Measurements from ENCODE around the gene STAT3. TPM values are rescaled to one million over a fixed set of nuclear protein-coding genes. Genes with fewer than 3 reads are reported as not detected.

The STAT3 gene
- total and polyA plus RNA-seq, 2 of the 13 experiments (the other 11 are each of a cell fraction or from before 2014, with no cell fraction given): 61.8 to 62.4 TPM

GRCh38 chr17:42428141-42428944 is 40.1 kb upstream of the STAT3 start (continued):
- no peak for TF ChIP-seq KIAA2018 (CRISPR knock-in tag; IDR thresholded peaks at IDR 0.05; ENCODE audit: borderline replicate concordance)
- TF ChIP-seq ZNF550 (CRISPR knock-in tag; IDR thresholded peaks at IDR 0.05; ENCODE audit: borderline replicate concordance): no peak
- no peak; the same call in 1 of the 2 replicates for TF ChIP-seq ZNF879 (CRISPR knock-in tag; IDR thresholded peaks at IDR 0.05)
- peak; percentile 55 for TF ChIP-seq ZBTB21 (CRISPR knock-in tag; IDR thresholded peaks at IDR 0.05)
- TF ChIP-seq ZNF232 (CRISPR knock-in tag; IDR thresholded peaks at IDR 0.05; ENCODE audit: borderline replicate concordance): no peak
- 0 out of 2 replicates have a peak, but pooled peaks have one; percentile 38 for TF ChIP-seq TBX2 (CRISPR knock-in tag; IDR thresholded peaks at IDR 0.05; ENCODE audit: borderline replicate concordance)
- peak; percentile 28; the same call in 1 of the 2 replicates for TF ChIP-seq FOXK2 (IDR thresholded peaks at IDR 0.05)
- TF ChIP-seq ZNF160 (CRISPR knock-in tag; IDR thresholded peaks at IDR 0.05): no peak
- TF ChIP-seq RBFOX2 (IDR thresholded peaks at IDR 0.05; ENCODE audit: low read depth, low read length): no peak
- TF ChIP-seq HNF4A (CRISPR knock-in tag; IDR thresholded peaks at IDR 0.05): 0 out of 2 replicates have a peak, but pooled peaks have one; percentile 29
- TF ChIP-seq FOXP1 (IDR thresholded peaks at IDR 0.05): no peak; the same call in 1 of the 2 replicates
- peak; percentile 6; the same call in 1 of the 2 replicates for TF ChIP-seq FOXP1 (CRISPR knock-in tag; IDR thresholded peaks at IDR 0.05)
- TF ChIP-seq ARID5B (CRISPR knock-in tag; IDR thresholded peaks at IDR 0.05): peak; percentile 51
- peak; percentile 78 for TF ChIP-seq RAD21 (CRISPR knock-in tag; IDR thresholded peaks at IDR 0.05)
- peak; percentile 49 for TF ChIP-seq SKI (IDR thresholded peaks at IDR 0.05; ENCODE audit: partially characterized antibody)
- TF ChIP-seq YEATS2 (CRISPR knock-in tag; IDR thresholded peaks at IDR 0.05; ENCODE audit: borderline replicate concordance): peak; percentile 26; the same call in 1 of the 2 replicates
- TF ChIP-seq IKZF1 (IDR thresholded peaks at IDR 0.05): no peak
